Measurements from ENCODE around the gene ARHGAP5.

GRCh38 chr14:32190673-32191072, 113.6 kb downstream of the ARHGAP5 start:
- TF ChIP-seq POLR2A (IDR thresholded peaks at IDR 0.05; ENCODE audit: low read depth, low read length): no peak
- TF ChIP-seq POLR2AphosphoS5 (IDR thresholded peaks at IDR 0.05; ENCODE audit: low read depth, low read length): no peak

Measured in GM12892 (cell line).